Right ventricle myocardium superior (tissue), 1 donor: ENCODE data around the gene HIRA. TPM values are rescaled to one million over a fixed set of nuclear protein-coding genes. Genes with fewer than 3 reads are reported as not detected.
A peak's percentile ranks its signal among the peaks of the same experiment; 100 is the strongest.

ENCODE experiments used
- ATAC-seq: fragments of 200-7000 bp; cut with Tn5 transposase; one replicate; pipeline ENCODE4 v1.9.1; 2020; ENCODE audit warnings: mild to moderate bottlenecking; ENCODE audit not compliant: poor library complexity
- DNase-seq: peaks from one replicate; pipeline ENCODE4 v3.0.0-alpha.2; 2020
- intact Hi-C: fragments of 100-400 bp; cut with DNase I; formaldehyde crosslinking; loops from one replicate; pipeline ENCODE4 v1.11.2; 2022
- total RNA-seq: library from RNA; stranded (reverse); fragmentation: NEBNext Ultra II Directional; extraction: Animal tissue kit (Norgen Biotek cat#: 25700); gene quantifications from one replicate; pipeline ENCODE4 v1.2.1, GENCODE V29; 2021
- donor health status: DM: no; HTN: yes; CAD: no; lungs with severe emphysema.

HIRA gene
- total RNA-seq, 1 donor from 2014 or later: 18.2 TPM

DNA sequence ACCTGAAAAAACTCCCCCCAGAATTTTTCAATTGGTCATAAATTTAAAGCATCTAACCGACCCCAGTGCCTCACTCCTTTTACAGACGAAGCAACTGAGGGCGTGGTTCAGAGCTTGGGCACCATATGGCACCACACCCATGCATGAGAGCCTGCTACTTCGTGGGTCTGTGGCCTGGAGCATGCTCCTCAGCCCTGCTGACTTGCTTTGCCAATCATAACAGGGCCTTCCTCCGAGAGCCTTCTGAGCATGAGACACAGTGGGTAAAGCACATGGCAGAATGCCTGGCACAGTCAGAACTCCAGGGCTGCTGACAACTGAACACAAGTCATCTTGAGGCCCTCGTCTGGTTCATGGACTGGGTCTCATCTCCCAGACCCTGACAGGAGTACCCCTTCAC, 33.3 kb downstream of the HIRA start:
- ATAC-seq (no peak), DNase-seq (no peak)
- intact Hi-C loops: no loop called here

DNA sequence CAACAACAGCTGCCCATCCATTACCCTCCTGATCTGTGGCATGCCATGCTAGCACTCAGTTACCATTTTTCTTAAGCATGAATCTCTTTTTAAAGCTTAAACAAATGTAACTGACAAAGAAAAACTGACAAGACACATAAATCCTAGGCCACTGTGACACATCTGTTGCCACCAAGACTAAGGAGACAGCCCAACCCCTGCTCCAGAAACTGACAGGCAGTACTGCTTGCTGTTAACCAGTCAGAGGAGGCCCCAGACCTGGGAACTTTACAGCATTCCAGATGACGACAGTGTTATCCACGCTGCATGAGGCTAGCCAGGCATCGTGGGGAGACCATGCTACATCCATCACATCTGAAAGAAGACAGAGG, 33.8 kb downstream of the HIRA start:
- intact Hi-C loops: no loop called here
- DNase-seq: no peak

DNA sequence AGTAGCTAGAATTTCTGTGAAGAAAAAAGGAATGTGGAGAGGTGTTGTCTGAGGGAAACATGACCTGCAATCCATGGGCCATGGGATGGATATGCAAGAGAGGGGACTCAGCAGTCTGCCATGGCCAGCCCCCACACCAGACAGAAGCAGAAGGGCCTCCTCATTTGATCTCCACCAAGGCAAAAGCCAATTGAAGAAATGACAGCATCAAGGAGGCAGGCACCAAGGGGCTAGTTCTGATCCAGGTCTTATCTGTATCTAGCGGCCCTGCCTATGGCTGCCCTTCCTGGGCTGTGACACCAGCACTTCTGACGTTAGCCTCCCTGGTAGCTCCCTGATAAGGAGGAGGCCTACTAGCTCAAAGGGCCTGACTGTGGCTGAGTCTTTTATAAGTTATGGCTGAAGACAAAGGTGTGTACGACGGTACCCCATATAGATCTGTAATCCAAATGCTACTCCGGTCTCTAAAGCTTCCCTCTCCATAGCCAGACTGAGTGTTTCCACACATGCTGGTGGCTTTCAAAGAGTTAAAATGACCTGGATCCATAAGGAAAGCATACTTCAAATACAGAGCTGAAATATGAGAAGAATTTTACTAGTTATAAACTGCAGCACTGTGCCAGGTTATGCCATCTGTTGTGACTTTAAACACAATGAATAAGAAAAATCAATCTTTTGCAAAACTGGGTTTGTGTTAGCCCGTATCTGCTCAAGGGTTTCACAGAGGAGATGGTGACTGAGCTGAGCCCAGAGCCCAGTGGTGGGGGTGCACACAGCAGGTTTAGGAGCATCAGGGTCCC, 34.4 kb downstream of the HIRA start:
- intact Hi-C loops: no loop called here
- peak; percentile 45 for ATAC-seq

More for the DNA sequence above, 33.8 kb downstream of the HIRA start:
- ATAC-seq: no peak

DNA sequence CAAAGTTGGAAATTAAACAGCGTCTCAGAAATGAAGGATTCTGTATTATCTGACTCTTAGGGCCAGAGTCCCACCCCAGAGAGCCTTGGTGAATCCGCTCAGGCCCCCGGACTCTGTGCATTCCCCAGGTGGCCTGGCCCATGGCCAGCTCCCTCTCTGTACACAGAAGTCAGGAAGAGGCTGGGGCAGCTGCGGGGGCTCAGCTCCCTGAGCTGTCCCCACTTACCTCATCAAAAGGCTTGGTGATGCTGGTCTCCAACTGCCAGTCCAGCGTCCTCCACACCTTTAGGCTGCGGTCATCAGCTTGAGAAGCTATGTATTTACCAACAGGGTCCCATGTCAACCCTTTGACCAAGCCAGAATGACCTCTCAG, 35.0 kb downstream of the HIRA start:
- ATAC-seq: no peak
- intact Hi-C loops: no loop called here
- DNase-seq: no peak

More for the DNA sequence above, 34.4 kb downstream of the HIRA start:
- no peak for DNase-seq

DNA sequence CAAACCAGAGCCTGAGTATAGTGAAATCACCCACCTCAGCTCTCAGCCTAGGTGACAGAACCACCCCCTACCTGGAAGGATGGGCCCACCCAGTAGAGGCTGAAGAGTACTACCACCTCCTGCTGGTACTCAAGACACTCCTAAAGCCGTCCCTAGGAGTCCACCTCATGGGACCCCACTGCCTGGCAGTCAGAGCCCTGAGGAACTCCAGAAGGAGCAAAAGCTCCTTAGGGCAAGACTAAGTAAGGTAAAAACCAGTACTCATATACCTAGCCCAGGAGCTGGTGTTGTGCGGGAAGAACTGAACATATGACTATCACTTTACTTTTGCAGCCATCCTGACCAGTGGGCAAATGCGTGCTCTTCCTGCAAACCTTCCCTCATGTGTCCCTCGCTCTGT, 36.3 kb downstream of the HIRA start:
- no peak for DNase-seq
- intact Hi-C loops: no loop called here

DNA sequence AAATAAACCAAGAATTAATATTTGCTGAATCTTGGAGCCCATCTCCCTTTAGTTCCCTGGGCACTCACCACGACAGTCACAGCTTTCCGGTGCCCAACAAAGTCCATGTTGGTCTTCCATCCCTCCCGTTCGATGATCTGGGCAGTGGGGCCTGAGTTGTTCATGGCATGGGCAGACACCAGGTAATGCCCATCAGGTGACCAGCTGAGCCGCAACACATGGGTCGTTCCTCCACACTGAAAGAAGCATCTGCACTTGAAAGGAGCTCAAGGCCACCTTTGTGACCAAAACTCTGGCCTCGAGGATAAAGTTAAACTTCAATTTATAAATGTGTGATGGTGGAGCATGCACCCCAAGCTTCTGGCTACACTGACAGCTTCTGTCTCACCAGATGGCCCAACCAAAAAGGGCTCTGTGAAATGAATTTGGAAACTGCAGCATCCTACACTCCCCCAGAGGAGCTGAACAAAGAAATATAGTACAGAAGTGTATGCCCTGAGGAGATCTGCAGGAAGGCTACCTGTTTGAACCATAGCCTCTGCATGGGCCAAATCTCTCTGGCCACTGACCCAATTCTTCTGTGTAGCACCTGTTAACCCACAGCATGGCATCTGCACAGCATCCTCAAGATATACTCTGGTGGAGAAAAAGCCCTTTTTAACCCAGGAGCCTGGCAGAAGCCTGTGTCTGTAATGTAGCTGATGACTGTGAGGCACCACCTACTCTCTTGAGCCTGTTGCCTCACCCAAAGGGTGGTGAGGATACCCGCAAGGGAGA, 37.1 kb downstream of the HIRA start:
- intact Hi-C loops: no loop called here
- no peak for ATAC-seq
- DNase-seq: no peak

More for the DNA sequence above, 36.3 kb downstream of the HIRA start:
- ATAC-seq: no peak

DNA sequence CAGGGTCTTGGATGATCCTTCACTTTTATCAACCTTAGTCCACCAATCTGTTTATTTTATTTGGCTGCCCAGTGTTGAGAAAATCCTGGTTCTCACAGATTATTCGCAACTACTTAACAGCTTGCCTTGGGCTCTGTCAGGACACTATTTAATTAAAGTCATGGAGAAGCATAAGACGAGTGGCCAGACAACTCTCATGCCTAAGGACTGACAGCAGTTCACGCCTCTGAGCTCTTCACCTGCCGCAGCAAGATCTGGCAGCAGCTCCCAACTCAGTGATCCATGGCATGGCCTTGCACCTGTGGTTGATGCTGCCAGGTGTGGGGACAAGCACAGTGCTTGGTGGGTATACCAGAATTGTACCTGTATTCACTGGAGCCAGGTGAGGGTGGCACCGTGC, 37.8 kb downstream of the HIRA start:
- intact Hi-C loops: no loop called here
- no peak for ATAC-seq
- no peak for DNase-seq

DNA sequence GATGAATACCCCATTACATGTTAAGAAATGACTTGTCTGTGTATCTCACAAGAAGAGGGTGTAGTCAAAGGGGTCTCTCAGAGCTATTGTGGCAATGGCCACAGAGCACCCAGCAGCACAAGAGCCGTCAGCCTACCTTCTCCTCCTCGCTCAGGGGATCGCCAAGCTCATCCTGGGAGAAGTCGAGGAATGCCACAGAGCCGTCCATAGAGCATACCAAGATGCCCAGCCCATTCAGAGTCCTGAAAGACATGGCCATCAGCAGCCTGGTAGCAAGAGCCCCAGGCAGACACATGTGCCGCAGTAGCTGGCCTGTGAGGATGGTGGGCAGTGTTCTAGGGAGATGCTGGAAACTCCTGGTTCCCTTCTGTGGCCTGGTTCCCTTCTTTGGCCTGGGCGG, 44.0 kb downstream of the HIRA start:
- intact Hi-C loops: loop anchor here (10.0 kb wide), 1 partner anchor 87 kb away; the partner anchor contains the start of genes CDC45 and UFD1
- no peak for DNase-seq

DNA sequence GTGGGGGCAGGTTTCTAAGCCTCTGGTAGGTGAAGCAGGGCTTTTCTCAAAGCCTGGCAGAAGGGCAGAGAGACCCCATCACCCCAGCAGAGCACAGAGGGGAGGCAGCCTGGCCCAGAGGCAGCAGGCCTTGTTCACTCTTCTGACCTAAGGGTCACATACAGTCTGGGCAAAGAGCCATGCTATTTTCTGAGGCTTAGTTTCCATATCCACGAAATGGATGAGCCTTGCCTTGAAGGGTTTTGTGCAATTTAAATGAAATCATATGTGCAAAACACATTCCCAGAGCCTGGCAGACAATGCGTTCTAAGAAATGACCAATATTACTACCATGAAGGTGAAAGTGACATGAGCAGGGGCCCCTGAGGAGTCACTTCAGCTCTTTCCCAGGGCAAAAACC, 44.5 kb downstream of the HIRA start:
- intact Hi-C loops: loop anchor here (10.0 kb wide), 1 partner anchor 88 kb away; the partner anchor contains the start of genes CDC45 and UFD1
- DNase-seq (no peak), ATAC-seq (no peak)

More for the DNA sequence above, 44.0 kb downstream of the HIRA start:
- no peak for ATAC-seq

DNA sequence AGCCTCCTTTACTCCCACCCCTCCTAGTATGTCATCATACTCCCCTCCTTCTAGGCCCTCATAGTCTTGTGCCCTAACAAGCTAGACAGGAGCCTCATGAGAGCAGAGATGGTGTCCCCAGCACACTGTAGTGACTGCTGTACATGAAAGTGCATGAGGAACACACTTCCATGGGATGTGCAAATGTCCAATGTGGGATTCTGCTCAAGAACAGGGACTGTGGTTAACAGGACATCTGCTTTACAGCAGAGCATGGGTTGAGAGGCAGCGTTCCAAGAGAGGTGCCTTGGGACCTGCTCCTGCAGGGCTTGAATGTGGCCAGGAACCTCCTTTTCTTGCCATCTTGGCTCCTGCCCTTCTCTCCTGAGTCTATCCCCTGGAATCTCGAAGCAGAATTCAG, 45.3 kb downstream of the HIRA start:
- intact Hi-C loops: loop anchor here (10.0 kb wide), 1 partner anchor 89 kb away; the partner anchor contains the start of genes CDC45 and UFD1
- DNase-seq: no peak
- no peak for ATAC-seq

DNA sequence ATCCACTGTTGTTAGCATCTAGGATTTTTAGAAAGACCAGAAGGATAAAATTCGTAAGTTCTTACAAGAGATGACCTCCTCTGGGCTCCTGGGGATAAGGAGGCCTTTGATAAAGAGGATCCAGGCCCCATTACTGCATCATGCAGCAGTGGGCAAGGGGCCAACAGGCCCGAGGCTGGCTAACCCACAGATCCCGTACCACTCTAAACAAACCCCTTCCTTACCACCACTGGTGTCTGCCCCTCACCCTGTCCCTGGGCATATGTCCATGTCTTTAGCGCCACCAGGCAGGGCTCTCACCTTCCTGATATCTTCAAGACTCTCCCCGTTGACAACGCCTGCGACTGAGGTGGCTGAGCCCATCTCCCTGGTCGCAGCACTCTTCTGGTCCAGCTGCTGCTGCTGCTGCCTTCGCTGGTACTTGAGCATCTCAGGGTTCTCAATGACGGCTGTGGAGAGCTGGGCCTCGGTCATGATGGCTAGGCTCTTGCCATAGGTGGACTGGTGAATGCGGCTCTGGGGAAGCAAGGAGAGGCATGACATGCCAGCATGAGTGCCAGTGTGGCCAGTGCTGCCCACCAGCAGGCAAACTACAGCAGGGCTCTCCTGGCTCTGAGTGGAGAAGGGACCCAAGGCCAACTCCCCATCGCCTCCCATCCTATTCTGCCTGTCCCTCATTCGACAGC, 46.2 kb downstream of the HIRA start:
- intact Hi-C loops: loop anchor here (10.0 kb wide), 1 partner anchor 89 kb away; the partner anchor contains the start of genes CDC45 and UFD1
- no peak for DNase-seq
- no peak for ATAC-seq

DNA sequence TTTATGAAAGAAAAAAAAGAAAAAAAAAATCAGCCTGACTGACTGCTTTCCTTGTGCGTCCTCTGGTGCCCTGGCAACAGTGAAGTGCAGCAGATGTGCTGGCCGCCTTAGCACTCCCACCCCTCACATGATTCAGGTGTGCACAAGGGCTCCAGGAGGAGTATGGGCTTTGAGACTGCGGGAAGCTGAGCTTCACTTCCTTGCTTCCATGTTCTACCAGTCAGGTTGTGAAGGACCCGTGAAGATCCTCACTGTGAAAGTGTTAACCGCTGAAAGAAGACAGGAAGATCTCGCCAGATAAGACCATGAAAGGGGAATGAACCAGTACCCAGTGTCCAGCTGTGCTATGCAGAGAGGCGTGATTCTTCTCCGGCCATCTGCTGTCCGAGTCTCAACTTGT, 48.2 kb downstream of the HIRA start:
- DNase-seq: no peak
- ATAC-seq: no peak
- intact Hi-C loops: loop anchor here (10.0 kb wide), 1 partner anchor 92 kb away; the partner anchor contains the start of genes CDC45 and UFD1

DNA sequence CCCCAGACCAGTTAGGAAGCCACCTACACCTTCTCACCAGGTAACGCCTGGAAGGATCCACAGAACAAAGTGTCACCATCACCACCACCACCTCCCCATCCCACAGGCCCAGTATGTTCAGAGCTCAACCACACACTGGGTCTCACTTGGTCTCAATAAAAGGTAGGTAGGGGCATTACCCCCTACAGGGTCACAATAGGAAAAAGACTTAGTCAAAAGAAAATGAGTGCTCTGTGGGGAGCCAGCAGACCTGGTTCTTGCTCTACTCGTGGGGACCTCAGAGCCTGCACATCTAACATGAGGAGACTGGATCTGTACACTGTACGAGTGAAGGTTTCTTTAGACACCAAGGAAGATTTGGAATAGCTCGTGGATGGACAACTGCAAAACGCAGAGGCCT, 49.3 kb downstream of the HIRA start:
- intact Hi-C loops: loop anchor here (10.0 kb wide), 1 partner anchor 93 kb away; the partner anchor contains the start of genes CDC45 and UFD1
- no peak for ATAC-seq

DNA sequence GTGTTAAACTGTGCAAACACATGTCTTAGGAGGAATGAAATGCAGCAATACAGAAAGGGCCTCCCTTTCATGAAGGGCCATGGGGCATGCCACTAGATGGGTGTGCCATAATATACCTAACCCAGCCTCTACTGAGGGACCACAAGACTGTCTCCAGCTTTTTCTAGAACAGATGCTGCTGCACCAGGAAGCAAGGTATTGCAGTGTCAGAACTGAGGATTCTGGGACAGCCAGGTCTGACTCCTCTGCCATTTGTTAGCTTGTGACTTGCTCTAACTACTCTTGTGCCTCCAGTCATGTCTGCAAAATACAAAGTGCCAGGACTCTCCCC, 53.2 kb downstream of the HIRA start:
- no peak for DNase-seq
- intact Hi-C loops: no loop called here
- no peak for ATAC-seq

More for the DNA sequence above, 49.3 kb downstream of the HIRA start:
- DNase-seq: no peak

DNA sequence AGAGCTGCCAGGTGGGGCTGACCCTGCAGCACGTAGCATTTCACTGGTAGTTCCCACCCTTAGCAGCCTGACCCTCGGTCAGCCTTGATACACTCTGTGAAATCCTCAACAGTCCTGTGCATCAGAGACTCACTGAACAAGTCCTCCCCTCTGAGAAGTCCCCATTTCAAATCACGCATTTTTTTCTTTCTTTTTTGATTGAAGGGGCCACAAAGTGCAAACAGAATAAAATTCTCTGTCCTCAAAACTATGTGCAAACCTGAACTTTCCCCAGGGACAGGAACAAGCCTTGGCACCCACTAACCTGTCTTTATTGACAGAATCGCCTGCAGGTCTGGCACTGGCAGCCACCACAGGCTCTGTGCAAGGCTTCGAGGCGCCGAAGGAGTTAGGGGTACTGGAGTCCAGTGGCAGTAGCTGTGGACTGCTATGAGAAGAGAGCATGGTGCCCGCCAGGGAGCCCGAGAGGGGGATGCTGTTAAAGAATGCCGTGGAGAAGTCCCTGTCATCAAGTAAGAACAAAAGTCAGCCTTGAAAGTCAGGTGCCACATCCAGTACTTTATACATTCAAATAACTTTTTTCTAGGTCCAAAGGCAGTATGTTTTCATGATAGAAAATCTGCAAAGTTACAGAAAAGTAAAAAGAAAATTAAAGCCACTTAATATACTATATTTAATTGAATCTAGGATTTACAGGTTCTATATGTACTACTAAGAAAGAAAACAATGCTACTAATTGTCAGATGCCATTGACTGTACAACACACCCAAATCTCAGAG, 53.8 kb downstream of the HIRA start:
- no peak for DNase-seq
- no peak for ATAC-seq
- intact Hi-C loops: no loop called here

DNA sequence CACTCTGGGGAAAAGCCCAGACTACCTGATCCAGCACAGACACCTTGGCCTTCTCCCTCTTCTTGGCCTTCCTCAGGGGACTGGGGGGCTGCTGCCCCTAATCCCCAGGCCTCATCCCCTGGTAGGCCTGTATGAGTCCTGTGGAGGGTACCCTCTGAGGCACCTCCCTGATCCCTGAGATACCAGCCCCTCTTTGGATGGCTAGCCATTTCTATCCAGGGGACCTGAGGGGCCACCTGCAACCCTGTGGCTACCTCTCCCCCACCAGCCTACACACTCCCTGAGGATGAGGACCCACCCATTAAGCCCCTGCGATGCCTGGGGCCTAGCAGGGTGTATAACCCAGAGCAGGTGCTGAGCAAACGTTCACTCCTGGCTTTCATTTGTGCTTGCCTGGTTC, 54.6 kb downstream of the HIRA start:
- DNase-seq: no peak
- intact Hi-C loops: no loop called here
- ATAC-seq: no peak

DNA sequence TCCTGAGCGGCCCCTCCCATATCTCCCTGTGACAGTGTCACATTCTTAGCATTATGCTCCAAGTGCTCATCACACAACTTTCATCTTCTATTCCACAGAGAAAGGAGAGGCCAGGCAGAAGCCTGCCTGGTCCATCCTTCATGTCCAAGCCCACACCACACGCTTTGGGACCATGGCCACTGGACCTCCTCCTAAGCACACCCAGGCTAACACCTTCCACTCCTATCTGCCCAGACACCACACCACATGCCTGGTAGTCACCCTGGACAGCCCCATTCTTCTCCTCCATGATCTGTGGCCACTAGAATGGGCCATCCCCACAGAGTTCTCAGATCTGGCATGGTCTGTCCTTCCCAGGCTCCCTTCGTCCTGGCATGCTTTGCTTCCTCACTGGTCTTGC, 55.3 kb downstream of the HIRA start:
- DNase-seq (no peak), ATAC-seq (no peak)
- intact Hi-C loops: no loop called here

DNA sequence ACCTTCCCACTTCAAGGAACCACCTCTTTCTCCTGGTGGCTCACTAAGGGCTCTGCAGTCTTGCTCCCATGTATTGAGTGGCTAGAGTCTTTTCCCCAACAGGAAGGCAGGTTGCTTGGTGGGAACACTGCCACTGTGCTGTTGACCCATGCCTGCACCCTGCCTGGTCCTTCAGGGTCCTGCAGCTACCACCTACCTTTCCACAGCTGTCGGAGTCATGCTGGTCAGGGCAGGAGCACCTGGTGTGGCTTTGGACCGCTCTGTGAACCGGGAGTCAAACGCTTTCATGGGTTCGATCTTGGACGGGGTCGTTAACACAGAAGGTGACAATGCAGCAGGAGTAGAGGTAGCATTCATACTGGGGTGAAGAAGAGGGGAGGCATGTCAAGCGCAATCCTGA, 56.1 kb downstream of the HIRA start:
- ATAC-seq (no peak), DNase-seq (no peak)
- intact Hi-C loops: no loop called here

DNA sequence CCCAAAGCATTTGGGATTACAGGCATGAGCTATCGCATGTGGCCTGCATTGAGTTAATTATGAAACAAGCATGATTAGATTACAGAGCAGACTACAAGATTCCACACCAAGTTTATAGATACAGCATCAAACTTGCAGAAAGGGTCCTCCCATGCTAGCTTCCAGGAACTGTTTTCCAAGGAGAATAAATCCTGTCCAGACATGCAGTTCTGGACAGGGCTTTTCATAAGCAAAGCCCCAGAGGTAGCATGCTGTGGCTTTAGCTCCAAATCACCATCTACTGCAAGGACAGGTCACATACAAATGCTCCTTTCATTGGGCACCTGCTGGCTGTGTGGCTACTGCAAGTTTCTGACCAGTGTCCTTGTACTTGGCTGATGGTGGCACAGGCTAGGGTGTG, 57.1 kb downstream of the HIRA start:
- intact Hi-C loops: no loop called here
- no peak for DNase-seq
- ATAC-seq: no peak
